ENCODE results near the gene STK11IP.

STK11IP gene

DNA sequence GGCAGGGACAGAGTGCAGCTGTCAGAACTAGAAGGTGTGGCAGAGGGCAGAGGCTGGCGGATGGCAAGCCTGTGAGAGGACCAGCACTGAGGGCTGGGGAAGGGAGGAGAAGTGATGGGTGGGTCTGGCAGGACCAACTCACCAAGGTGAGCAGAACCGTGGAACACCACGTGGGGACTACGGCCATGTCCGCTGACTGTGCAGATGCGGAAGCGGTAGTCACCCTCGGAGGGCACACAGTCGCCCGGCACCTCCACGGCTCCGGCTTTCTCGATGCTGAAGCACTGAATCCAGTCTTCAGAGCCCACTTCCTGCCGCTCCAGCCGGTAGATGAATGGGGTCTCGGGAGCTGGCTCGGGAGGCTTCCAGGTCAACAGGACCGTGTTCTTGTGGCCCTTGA, 30.5 kb upstream of the STK11IP start:
- Mint-ChIP-seq H3K4me1 (peaks cover 57% of the 10 kb centered on the region), H3K27me3 (ENCODE audit: low read depth) (peaks cover 4% of the 10 kb centered on the region), H3K4me3 (peak overlapping the region in 2 of 3 experiments; percentile 46 to 52)

DNA sequence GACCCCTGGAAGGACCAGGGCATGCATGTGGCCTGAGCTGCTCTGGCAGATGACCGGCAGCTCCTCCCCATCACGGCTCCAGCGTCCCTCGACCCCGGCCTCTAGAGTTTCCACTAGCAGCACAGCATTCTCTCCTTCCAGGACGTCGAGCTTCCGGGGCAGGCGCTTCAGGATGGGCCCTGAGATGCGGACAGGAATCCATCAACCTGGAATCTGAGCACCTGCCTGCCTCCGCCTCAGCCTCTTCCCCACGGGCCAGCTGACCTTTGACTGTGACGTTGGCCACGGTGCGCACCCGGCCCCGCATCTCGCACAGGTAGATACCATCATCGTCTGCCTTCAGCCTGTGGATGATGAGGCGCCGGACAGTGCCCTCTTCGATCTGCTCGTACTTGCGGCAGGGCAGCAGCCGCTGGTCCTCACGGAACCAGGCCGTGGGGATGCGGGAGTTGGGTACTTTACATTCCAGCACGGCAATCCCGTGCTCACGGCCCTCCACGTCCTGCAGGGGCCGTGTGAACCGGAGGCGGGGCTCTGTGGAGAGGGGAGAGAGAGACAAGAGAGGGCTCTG, 29.8 kb upstream of the STK11IP start:
- peak overlapping the region in 1 of 3 experiments; percentile 23 for H3K27ac Mint-ChIP-seq
- peaks cover 4% of the 10 kb centered on the region for H3K27me3 Mint-ChIP-seq (ENCODE audit: low read depth)
- peaks cover 52% of the 10 kb centered on the region for H3K4me1 Mint-ChIP-seq
- TF ChIP-seq, protein P1, sequence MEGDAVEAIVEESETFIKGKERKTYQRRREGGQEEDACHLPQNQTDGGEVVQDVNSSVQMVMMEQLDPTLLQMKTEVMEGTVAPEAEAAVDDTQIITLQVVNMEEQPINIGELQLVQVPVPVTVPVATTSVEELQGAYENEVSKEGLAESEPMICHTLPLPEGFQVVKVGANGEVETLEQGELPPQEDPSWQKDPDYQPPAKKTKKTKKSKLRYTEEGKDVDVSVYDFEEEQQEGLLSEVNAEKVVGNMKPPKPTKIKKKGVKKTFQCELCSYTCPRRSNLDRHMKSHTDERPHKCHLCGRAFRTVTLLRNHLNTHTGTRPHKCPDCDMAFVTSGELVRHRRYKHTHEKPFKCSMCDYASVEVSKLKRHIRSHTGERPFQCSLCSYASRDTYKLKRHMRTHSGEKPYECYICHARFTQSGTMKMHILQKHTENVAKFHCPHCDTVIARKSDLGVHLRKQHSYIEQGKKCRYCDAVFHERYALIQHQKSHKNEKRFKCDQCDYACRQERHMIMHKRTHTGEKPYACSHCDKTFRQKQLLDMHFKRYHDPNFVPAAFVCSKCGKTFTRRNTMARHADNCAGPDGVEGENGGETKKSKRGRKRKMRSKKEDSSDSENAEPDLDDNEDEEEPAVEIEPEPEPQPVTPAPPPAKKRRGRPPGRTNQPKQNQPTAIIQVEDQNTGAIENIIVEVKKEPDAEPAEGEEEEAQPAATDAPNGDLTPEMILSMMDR (IDR thresholded peaks at IDR 0.05; ENCODE audit: unreplicated experiment in 3 of 3), result no peak
- H3K9me3 Mint-ChIP-seq, result no peaks in the 10 kb centered on the region
- H3K36me3 Mint-ChIP-seq (ENCODE audit: low read depth), result peaks cover 51% of the 10 kb centered on the region
- peak overlapping the region; percentile 56 to 74 (median 60) for H3K4me3 Mint-ChIP-seq

More for the DNA sequence above, 30.5 kb upstream of the STK11IP start:
- TF ChIP-seq, protein P1 (IDR thresholded peaks at IDR 0.05; ENCODE audit: unreplicated experiment in 3 of 3), result no peak
- Mint-ChIP-seq H3K36me3 (ENCODE audit: low read depth) (peaks cover 55% of the 10 kb centered on the region), H3K27ac (no peak overlapping the region), H3K9me3 (no peaks in the 10 kb centered on the region)

DNA sequence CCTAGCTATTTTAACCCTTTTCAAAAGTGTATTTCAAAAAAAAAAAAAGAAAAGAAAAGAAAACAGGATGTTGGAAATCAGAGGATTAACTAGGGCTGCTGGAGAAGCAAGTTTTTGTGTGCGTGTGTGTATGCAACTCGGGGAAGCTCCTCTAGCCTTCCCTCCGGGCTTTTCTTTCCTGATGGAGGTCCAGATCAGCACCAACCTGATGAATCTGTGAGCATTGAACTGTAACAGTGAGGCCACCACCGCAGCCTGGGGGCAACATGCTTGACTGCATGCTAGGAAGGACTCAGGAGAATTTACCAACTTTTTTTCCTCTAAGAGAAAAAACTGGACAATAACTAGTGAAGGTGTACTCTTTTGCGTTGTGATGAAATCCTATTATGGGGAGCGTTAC, 28.6 kb upstream of the STK11IP start:
- Mint-ChIP-seq H3K4me3 (peak overlapping the region; percentile 78 to 85 (median 85)), H3K27me3 (ENCODE audit: low read depth) (peaks cover 4% of the 10 kb centered on the region), H3K27ac (peak overlapping the region; percentile 52 to 90 (median 75)), H3K36me3 (ENCODE audit: low read depth) (peaks cover 42% of the 10 kb centered on the region), H3K4me1 (peaks cover 49% of the 10 kb centered on the region), H3K9me3 (no peaks in the 10 kb centered on the region)
- TF ChIP-seq, protein P1 (IDR thresholded peaks at IDR 0.05; ENCODE audit: unreplicated experiment in 3 of 3), result no peak

DNA sequence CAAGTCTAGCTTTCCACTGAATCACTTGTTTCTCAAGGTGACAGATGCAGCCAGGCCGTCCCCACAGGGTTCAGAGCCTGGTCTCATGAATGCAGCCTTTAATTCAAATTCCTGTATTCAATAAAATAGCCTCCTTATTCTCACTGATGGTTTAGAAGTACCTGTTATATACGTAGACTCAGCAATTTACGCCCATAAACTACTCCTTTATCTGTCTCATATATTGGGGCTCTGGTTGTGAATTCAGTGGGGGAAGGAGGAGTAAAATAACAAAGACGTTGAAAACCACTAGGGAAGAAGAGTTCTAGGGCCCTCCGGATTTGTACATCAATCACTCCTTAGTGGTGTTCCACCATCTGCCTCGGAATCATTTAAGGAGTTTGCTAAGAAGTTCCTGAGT, 28.0 kb upstream of the STK11IP start:
- peaks cover 36% of the 10 kb centered on the region for H3K36me3 Mint-ChIP-seq (ENCODE audit: low read depth)
- no peaks in the 10 kb centered on the region for H3K9me3 Mint-ChIP-seq
- H3K27ac Mint-ChIP-seq, result peak overlapping the region; percentile 52 to 90 (median 75)
- TF ChIP-seq, protein P1 (IDR thresholded peaks at IDR 0.05; ENCODE audit: unreplicated experiment in 3 of 3), result no peak
- peak overlapping the region; percentile 78 to 85 (median 85) for H3K4me3 Mint-ChIP-seq
- H3K27me3 Mint-ChIP-seq (ENCODE audit: low read depth), result peaks cover 4% of the 10 kb centered on the region
- peaks cover 44% of the 10 kb centered on the region for H3K4me1 Mint-ChIP-seq

DNA sequence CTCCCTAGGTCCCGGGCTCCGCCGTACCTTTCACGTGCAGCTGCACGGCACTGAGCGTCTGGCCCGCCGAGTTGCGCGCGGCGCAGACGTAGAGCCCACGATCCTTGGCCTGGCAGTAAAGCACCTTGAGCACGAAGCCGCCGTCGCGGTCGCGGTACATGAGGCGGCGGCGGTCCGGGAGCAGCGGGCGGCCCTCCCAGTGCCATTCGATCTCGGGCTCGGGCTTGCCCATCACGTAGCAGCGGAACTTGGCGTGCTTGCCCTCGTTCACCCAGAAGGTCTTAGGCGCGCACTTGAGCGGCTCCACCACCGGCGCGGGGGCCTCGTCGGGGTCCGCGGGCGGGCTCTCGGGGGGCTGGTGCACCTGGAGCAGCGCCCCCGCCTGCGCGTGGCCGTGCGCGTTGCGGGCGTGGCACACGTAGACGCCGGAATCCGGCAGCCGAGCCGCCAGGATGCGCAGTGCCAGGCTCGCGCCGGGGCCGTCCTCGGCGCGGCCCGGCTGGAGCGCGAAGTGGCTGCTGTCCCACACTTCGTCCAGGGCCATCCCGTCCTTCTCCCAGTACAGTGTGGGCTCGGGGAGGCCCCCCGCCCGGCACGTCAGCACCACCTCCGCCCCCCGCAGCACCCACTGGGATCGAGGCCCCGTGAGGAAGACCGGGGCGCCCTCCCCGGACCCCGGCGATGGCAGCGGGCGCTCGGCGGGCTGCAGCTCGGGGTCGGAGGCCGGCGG, 27.3 kb upstream of the STK11IP start:
- peak overlapping the region; percentile 78 to 85 (median 85) for H3K4me3 Mint-ChIP-seq
- H3K27me3 Mint-ChIP-seq (ENCODE audit: low read depth), result peaks cover 7% of the 10 kb centered on the region
- H3K27ac Mint-ChIP-seq, result peak overlapping the region in 2 of 3 experiments; percentile 52 to 90
- H3K9me3 Mint-ChIP-seq, result no peaks in the 10 kb centered on the region
- peaks cover 29% of the 10 kb centered on the region for H3K36me3 Mint-ChIP-seq (ENCODE audit: low read depth)
- TF ChIP-seq, protein P1 (IDR thresholded peaks at IDR 0.05; ENCODE audit: unreplicated experiment in 3 of 3), result no peak
- peaks cover 46% of the 10 kb centered on the region for H3K4me1 Mint-ChIP-seq

Data from nephron (organoid).